Mesendoderm (in vitro differentiated cells): Measurements from ENCODE around the gene DNAH8.

Experiments used
- DNase-seq: peaks from one replicate; pipeline ENCODE4 v3.0.0; 2013
- H2AK5ac ChIP-seq: 2 replicates; pipeline ENCODE4 v1.6.1; 2013; ENCODE audit warnings: low read length, inconsistent platforms
- H2BK120ac ChIP-seq: 2 replicates; pipeline ENCODE4 v1.6.1; 2013; ENCODE audit warnings: low read depth, mild to moderate bottlenecking, low read length, moderate library complexity, mixed read lengths
- H2BK15ac ChIP-seq: replicated peaks from 2 replicates; pipeline ENCODE4 v1.6.1; 2013; ENCODE audit warnings: low read depth, mild to moderate bottlenecking, moderate library complexity
- H2BK5ac ChIP-seq: 2 replicates; pipeline ENCODE4 v1.6.1; 2013; ENCODE audit warnings: low read length, inconsistent platforms
- H3K18ac ChIP-seq: 2 replicates; pipeline ENCODE4 v1.6.1; 2013; ENCODE audit warnings: mild to moderate bottlenecking, low read length, mixed read lengths
- H3K23ac ChIP-seq: one replicate; pipeline ENCODE4 v1.6.1; 2013; ENCODE audit warnings: low read length
- H3K27ac ChIP-seq: 2 replicates; pipeline ENCODE4 v1.5.1; 2013; ENCODE audit warnings: low read depth, mild to moderate bottlenecking, inconsistent platforms, low read length, moderate library complexity
- H3K27me3 ChIP-seq: 2 replicates; pipeline ENCODE4 v1.6.1; 2013; ENCODE audit warnings: low read length, control low read depth, mild to moderate bottlenecking, inconsistent platforms; ENCODE audit not compliant: insufficient read depth, poor library complexity
- H3K36me3 ChIP-seq: 2 replicates; pipeline ENCODE4 v1.6.1; 2013; ENCODE audit warnings: low read length, inconsistent platforms; ENCODE audit not compliant: control insufficient read depth, insufficient read depth
- H3K4ac ChIP-seq: one replicate; pipeline ENCODE4 v1.6.1; 2013; ENCODE audit warnings: low read depth, mild to moderate bottlenecking, low read length, moderate library complexity
- H3K4me1 ChIP-seq: 2 replicates; pipeline ENCODE4 v1.6.1; 2013; ENCODE audit warnings: low read depth, low read length, inconsistent platforms; ENCODE audit not compliant: control insufficient read depth
- H3K4me2 ChIP-seq: 2 replicates; pipeline ENCODE4 v1.6.1; 2013; ENCODE audit warnings: low read length
- H3K4me3 ChIP-seq: 2 replicates; pipeline ENCODE4 v1.5.1; 2013; ENCODE audit warnings: mild to moderate bottlenecking, low read length
- H3K56ac ChIP-seq: one replicate; pipeline ENCODE4 v1.6.1; 2013; ENCODE audit warnings: low read length
- H3K79me1 ChIP-seq: 2 replicates; pipeline ENCODE4 v1.6.1; 2013; ENCODE audit warnings: low read length, inconsistent platforms
- H3K79me2 ChIP-seq: 2 replicates; pipeline ENCODE4 v1.6.1; 2013; ENCODE audit warnings: mild to moderate bottlenecking, low read length; ENCODE audit not compliant: control insufficient read depth, insufficient read depth
- H3K9ac ChIP-seq: 2 replicates; pipeline ENCODE4 v1.6.1; 2013; ENCODE audit warnings: low read length, inconsistent platforms
- H4K5ac ChIP-seq: one replicate; pipeline ENCODE4 v1.6.1; 2013; ENCODE audit warnings: low read length
- H4K8ac ChIP-seq: one replicate; pipeline ENCODE4 v1.6.1; 2013; ENCODE audit warnings: low read depth, mild to moderate bottlenecking, control low read depth, low read length, moderate library complexity
- WGBS: extraction: QIAGEN DNeasy Blood & Tissue Kit; methylation state at CpG from one replicate; pipeline ENCODE4 v1.1.7; 2013; ENCODE audit warnings: low lambda C conversion rate, missing lambda C conversion rate; ENCODE audit not compliant: insufficient coverage; ENCODE audit errors: extremely low coverage; 5-methylcytosine and 5-hydroxymethylcytosine counted together

DNAH8 gene

DNA sequence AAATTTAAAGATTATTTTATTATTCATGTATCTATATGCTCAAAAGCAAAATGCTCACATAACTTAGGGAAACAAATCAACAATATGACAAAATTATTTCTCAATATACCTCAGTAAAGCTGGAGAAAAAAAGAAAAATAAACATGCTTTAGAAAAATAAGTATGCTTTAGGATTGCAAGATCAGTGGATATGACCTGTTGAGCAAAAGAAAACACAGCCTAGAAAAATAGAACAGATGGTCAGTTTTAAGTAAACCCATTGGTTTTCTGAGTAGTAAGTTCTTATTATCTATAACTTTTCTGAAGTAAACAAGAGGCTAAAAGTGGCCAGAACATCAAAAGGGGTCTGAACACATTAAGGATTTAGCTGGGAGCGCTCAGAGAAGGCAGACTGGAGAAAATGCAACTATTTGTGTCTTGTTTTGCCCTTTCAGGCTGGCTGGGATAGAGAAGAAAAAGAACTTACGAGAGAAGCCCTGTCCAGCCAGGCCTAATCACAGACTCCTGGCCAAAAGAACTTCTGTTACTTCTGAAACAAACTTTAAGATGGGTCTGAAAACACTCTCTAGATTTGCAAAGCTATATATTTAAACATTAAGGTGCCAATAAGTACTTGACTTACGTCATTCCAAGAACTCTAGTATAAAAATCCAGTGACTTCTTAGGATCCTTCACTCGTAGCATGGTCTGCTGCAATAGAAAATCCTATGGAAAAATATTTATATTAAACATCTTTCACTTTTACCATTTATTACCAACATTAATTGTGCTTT lies 28.7 kb upstream of the DNAH8 start:
- Histone ChIP-seq H3K4ac (no peak overlapping the region), H3K4me2 (no peak overlapping the region), H3K79me2 (peaks cover 13% of the 10 kb centered on the region), H4K8ac (no peak overlapping the region), H2BK120ac (no peak overlapping the region), H3K18ac (no peak overlapping the region), H3K4me1 (no peaks in the 10 kb centered on the region), H2AK5ac (no peak overlapping the region), H3K36me3 (no peaks in the 10 kb centered on the region), H2BK15ac (no peak overlapping the region), H3K4me3 (no peak overlapping the region), H3K9ac (no peak overlapping the region), H4K5ac (no peak overlapping the region), H3K79me1 (peaks cover 15% of the 10 kb centered on the region), H3K27me3 (no peaks in the 10 kb centered on the region), H3K56ac (no peak overlapping the region), H3K27ac (no peak overlapping the region), H3K23ac (no peak overlapping the region), H2BK5ac (no peak overlapping the region)
- no CpG with 5 or more reads among the region's 4 CpGs for WGBS
- no peak for DNase-seq

DNA sequence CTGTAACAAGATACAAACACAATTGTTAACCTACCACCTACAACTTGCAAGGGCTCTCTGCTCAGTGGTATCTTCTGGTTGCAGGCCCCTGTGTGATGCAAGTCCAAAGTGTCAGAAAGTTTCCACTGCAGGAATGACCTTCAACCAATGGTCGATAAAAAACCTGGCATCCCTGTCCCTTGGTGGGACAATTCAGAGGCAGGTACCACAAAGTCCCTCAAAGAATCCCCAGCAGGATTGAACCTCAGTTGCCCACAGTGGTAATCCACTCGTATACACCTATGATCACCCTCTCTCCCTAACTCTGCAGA lies 28.1 kb upstream of the DNAH8 start:
- Histone ChIP-seq H3K36me3 (no peaks in the 10 kb centered on the region), H3K9ac (no peak overlapping the region), H3K27ac (no peak overlapping the region), H3K4me1 (no peaks in the 10 kb centered on the region), H4K8ac (no peak overlapping the region), H3K23ac (no peak overlapping the region), H3K18ac (no peak overlapping the region), H3K79me1 (peaks cover 15% of the 10 kb centered on the region), H3K4me3 (no peak overlapping the region), H3K56ac (no peak overlapping the region), H2AK5ac (no peak overlapping the region), H3K4me2 (no peak overlapping the region), H3K27me3 (no peaks in the 10 kb centered on the region), H3K79me2 (peaks cover 15% of the 10 kb centered on the region), H2BK120ac (no peak overlapping the region), H3K4ac (no peak overlapping the region), H2BK15ac (no peak overlapping the region), H4K5ac (no peak overlapping the region), H2BK5ac (no peak overlapping the region)
- no CpG with 5 or more reads among the region's 2 CpGs for WGBS
- no peak for DNase-seq

DNA sequence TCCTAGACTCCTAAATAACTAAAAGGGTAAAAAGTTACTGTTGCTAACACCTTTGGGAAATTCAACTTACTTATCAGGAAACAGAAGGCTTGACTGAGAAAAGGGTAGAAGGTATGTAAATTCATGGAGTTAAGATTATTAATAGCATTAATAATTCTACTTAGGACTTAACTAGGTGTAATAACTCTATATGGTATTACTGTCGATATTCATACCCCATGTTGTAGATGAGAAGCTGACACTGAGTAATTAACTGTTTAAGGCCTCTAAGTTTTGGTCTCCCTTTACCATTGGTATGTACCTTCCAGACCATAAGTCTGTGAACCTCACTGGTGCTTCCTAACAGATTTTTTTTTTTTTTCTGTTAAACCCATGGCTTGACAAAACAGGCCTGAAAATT lies 27.6 kb upstream of the DNAH8 start:
- H3K23ac ChIP-seq = no peak overlapping the region
- peaks cover 15% of the 10 kb centered on the region for H3K79me1 ChIP-seq
- H2BK5ac ChIP-seq = no peak overlapping the region
- no peak overlapping the region for H2BK15ac ChIP-seq
- no peak overlapping the region for H3K27ac ChIP-seq
- no peak overlapping the region for H3K9ac ChIP-seq
- DNase-seq = no peak
- WGBS = no CpG with 5 or more reads among the region's 1 CpG
- H4K8ac ChIP-seq = no peak overlapping the region
- no peaks in the 10 kb centered on the region for H3K27me3 ChIP-seq
- no peak overlapping the region for H3K4ac ChIP-seq
- no peak overlapping the region for H3K18ac ChIP-seq
- H3K4me3 ChIP-seq = no peak overlapping the region
- no peak overlapping the region for H2AK5ac ChIP-seq
- no peaks in the 10 kb centered on the region for H3K4me1 ChIP-seq
- H3K56ac ChIP-seq = no peak overlapping the region
- H3K79me2 ChIP-seq = peaks cover 15% of the 10 kb centered on the region
- H3K36me3 ChIP-seq = no peaks in the 10 kb centered on the region
- no peak overlapping the region for H3K4me2 ChIP-seq
- H4K5ac ChIP-seq = no peak overlapping the region
- H2BK120ac ChIP-seq = no peak overlapping the region

DNA sequence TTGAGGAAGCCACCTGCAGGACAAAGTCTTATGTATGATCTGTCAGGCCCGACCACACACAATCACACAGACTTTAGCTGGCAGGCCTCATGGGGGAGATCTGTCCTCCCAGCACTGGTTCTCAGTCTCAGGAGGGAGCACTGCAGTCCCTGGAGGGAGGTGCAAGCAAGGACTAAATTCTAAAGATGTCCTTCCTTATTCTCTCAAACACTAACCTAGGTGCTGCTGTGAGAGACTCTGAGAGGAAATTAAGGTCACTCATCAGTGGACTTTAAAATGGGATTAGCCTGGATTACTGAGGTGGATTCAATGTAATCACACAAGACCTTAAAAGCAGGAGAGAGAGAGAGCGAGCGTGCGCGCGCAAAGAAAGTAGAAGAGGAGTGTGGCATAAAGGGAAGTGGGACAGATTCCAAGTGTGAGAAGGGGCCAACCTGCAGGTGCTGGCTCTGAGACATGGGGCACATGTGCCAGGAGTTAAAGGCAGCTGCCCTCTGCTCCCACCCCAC lies 26.5 kb upstream of the DNAH8 start:
- Histone ChIP-seq H3K36me3 (no peaks in the 10 kb centered on the region), H3K4me1 (no peaks in the 10 kb centered on the region), H3K79me1 (peaks cover 15% of the 10 kb centered on the region), H2BK120ac (no peak overlapping the region), H3K79me2 (peaks cover 15% of the 10 kb centered on the region), H3K4me2 (no peak overlapping the region), H3K27ac (no peak overlapping the region), H3K23ac (no peak overlapping the region), H2BK15ac (no peak overlapping the region), H4K5ac (no peak overlapping the region), H4K8ac (no peak overlapping the region), H3K18ac (no peak overlapping the region), H3K56ac (no peak overlapping the region), H3K9ac (no peak overlapping the region), H2BK5ac (no peak overlapping the region), H3K4ac (no peak overlapping the region), H3K27me3 (no peaks in the 10 kb centered on the region), H2AK5ac (no peak overlapping the region), H3K4me3 (no peak overlapping the region)
- DNase-seq = peak; percentile 44
- WGBS = no CpG with 5 or more reads among the region's 6 CpGs

DNA sequence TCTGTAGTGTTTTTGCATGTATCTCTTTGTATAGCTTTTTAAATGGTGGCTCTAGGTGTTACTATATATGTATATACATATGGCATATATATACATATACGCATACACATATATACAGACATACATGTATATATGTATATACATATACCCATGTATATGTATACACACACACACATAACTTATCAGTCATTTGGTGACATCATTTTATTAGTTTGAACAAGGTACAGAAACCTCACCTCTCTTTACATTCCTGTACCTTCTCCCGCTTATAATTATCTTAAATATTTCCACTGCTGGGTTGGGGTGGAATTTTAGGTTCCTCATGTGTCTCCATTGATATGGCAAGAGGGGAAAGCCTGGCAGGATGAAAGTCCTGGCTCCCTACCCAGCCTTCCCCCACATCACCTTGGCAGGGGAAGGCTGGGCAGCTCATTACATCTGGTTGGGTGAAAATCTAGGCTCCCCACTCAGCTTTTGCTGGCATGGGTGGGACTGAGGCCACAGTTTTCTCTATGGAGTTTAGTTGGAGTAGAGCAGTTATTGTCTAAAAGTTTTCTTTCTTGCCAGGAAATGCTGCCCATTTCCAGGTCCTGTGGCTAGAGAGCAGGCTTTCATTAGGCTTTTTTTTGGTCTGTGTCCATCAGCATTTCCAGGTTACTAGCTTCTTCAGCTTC lies 19.7 kb upstream of the DNAH8 start:
- Histone ChIP-seq H2BK15ac (no peak overlapping the region), H4K5ac (no peak overlapping the region), H2AK5ac (no peak overlapping the region), H3K4ac (no peak overlapping the region), H3K79me1 (peaks cover 15% of the 10 kb centered on the region), H3K4me2 (no peak overlapping the region), H3K18ac (no peak overlapping the region), H3K4me3 (no peak overlapping the region), H3K36me3 (peaks cover 1% of the 10 kb centered on the region), H2BK120ac (no peak overlapping the region), H3K79me2 (peaks cover 29% of the 10 kb centered on the region), H3K4me1 (no peaks in the 10 kb centered on the region), H3K9ac (no peak overlapping the region), H3K27ac (no peak overlapping the region), H3K23ac (no peak overlapping the region), H4K8ac (no peak overlapping the region), H3K56ac (no peak overlapping the region), H3K27me3 (no peaks in the 10 kb centered on the region), H2BK5ac (no peak overlapping the region)
- no CpG with 5 or more reads among the region's 2 CpGs for WGBS
- no peak for DNase-seq
